Measurements from ENCODE around the gene SH3PXD2A. TPM values are rescaled to one million over a fixed set of nuclear protein-coding genes. Genes with fewer than 3 reads are reported as not detected.

The SH3PXD2A gene
- total and polyA plus RNA-seq, 3 donors from 2014 or later = 10.8 to 12.1 (median 12.0) TPM

DNA sequence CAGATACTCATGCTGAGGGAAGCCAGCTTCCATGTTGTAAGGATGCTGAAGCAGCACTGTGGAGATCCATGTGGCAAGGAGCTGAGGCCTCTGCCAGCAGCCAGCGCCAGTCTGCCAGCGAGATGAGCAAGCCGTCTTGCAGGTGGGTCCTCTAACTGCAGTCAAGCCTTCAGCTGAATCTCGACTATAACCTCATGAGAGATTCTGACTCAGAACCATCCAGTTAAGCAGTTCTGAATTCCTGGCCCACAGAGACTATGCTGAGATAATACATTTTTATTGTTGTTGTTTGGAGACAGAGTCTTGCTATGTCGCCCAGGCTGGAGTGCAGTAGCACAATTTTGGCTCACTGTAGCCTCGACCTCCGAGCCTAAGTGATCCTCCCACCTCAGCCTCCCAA lies 105.6 kb downstream of the SH3PXD2A start:
- Histone ChIP-seq H3K4me3 (no peak overlapping the region), H3K4me1 (peaks cover 6% of the 10 kb centered on the region)
- 92 to 98% methylated on average over 6 to 7 of the region's 7 CpGs for WGBS, 2 donors

DNA sequence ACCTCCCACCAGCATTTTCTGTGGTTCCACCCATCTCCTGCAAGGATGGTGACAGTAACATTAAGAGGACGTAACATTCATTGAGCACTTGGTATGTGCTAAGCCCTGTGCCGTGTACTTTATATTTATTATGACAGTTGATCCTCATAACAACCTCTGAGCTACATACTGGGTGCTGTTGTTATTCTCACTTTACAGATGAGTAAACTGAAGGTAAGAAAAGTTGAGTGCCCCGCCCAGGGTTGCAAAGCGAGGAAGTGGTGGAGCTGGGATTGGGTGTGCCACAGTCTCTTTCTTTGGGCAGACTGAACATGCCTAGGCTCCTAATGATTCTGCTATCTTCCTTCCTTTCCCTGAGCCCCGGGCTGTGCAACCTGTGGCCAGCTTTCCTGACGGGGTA lies 107.4 kb downstream of the SH3PXD2A start:
- H3K4me1 ChIP-seq = peaks cover 6% of the 10 kb centered on the region
- H3K27me3 ChIP-seq = no peaks in the 10 kb centered on the region
- WGBS, 2 donors = 84 to 90% methylated on average over 6 of the region's 6 CpGs
- DNase-seq = no peak
- H3K4me3 ChIP-seq = no peak overlapping the region
- H3K36me3 ChIP-seq (ENCODE audit: low read depth, missing control alignments) = no peaks in the 10 kb centered on the region
- no peak overlapping the region for H3K27ac ChIP-seq
- intact Hi-C loops (cut with DNase I; ENCODE audit: low total_unique reads) = no loop called here
- TF ChIP-seq CTCF (IDR thresholded peaks at IDR 0.05) (no peak), POLR2A (IDR thresholded peaks at IDR 0.05) (no peak)
- H3K9me3 ChIP-seq = no peaks in the 10 kb centered on the region

More for the DNA sequence above, 105.6 kb downstream of the SH3PXD2A start:
- Histone ChIP-seq H3K36me3 (ENCODE audit: low read depth, missing control alignments) (no peaks in the 10 kb centered on the region), H3K27ac (no peak overlapping the region), H3K9me3 (no peaks in the 10 kb centered on the region), H3K27me3 (no peaks in the 10 kb centered on the region)
- no peak for TF ChIP-seq POLR2A (IDR thresholded peaks at IDR 0.05)
- TF ChIP-seq CTCF (IDR thresholded peaks at IDR 0.05) = no peak
- intact Hi-C loops (cut with DNase I; ENCODE audit: low total_unique reads) = no loop called here
- DNase-seq = no peak

DNA sequence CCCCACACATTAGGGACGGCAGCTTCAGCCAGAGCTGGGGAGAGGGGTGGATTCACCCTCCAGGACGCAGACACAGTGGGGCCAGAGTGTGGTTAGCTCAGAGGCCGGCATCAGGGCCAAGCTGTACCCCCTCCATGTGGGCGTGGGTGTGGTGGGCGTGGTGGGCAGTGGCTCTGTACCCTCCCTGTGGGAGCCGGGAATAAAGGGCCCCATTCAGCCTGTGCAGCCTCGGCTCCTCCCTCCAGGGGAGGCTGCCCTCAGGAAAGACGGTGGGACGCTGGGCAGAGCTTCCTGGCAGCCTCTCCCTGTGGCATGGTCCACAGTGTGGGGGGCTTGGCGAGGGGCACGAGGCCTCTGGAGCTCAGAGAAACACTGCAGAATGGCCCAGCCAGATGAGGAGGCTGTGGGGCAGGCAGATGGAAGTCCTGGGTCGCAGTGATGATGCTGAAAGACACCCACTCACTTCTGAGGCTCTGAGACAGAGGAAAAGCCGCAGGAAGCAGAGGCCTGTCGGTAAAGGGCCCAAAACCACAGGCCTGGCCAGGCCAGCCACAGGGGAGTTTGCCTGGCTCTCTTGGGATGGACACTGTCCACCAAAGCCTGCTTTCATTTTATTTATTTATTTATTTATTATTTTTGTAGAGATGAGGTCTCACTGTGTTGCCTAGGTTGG lies 108.0 kb downstream of the SH3PXD2A start:
- WGBS, 2 donors = 78 to 80% methylated on average over 10 to 14 of the region's 14 CpGs
- no peaks in the 10 kb centered on the region for H3K27me3 ChIP-seq
- no peak for TF ChIP-seq POLR2A (IDR thresholded peaks at IDR 0.05)
- TF ChIP-seq CTCF (IDR thresholded peaks at IDR 0.05) = no peak
- DNase-seq = no peak
- intact Hi-C loops (cut with DNase I; ENCODE audit: low total_unique reads) = no loop called here
- H3K4me3 ChIP-seq = no peak overlapping the region
- H3K4me1 ChIP-seq = peaks cover 9% of the 10 kb centered on the region
- no peaks in the 10 kb centered on the region for H3K9me3 ChIP-seq
- no peak overlapping the region for H3K27ac ChIP-seq
- no peaks in the 10 kb centered on the region for H3K36me3 ChIP-seq (ENCODE audit: low read depth, missing control alignments)

GRCh38 chr10:103746598-103746997 lies 108.8 kb downstream of the SH3PXD2A start:
- no peak overlapping the region for H3K27ac ChIP-seq

More at GRCh38 chr10:103746598-103746997, 108.8 kb downstream of the SH3PXD2A start:
- no peaks in the 10 kb centered on the region for H3K9me3 ChIP-seq
- H3K4me3 ChIP-seq = no peak overlapping the region
- intact Hi-C loops (cut with DNase I; ENCODE audit: low total_unique reads) = no loop called here
- H3K4me1 ChIP-seq = peaks cover 4% of the 10 kb centered on the region
- DNase-seq = no peak
- H3K27me3 ChIP-seq = no peaks in the 10 kb centered on the region
- H3K36me3 ChIP-seq (ENCODE audit: low read depth, missing control alignments) = no peaks in the 10 kb centered on the region
- TF ChIP-seq CTCF (IDR thresholded peaks at IDR 0.05) (no peak), POLR2A (IDR thresholded peaks at IDR 0.05) (no peak)
- WGBS, 2 donors = 88 to 90% methylated on average over 9 of the region's 9 CpGs
